Body of pancreas (tissue), 4 donors: Measurements from ENCODE around the gene LAX1. TPM values are rescaled to one million over a fixed set of nuclear protein-coding genes. Genes with fewer than 3 reads are reported as not detected.

ENCODE experiments used
- ATAC-seq: fragments of 150-250 bp; one replicate; pipeline ENCODE4 v1.9.1; 2016
- DNase-seq, 4 donors: peaks; one replicate each; pipeline ENCODE4 v3.0.0-alpha.2; 2019
- H3K27ac ChIP-seq, 4 donors: fragments of 200-600 bp; sonication (generic); 1 replicate in 3 of 4; 2 replicates in 1 of 4; pipeline versions ENCODE4 v1.5.1 to v1.6.1; 2016 to 2019; ENCODE audit warnings: mild to moderate bottlenecking in 1 of 4, mixed read lengths in 1 of 4, moderate library complexity in 1 of 4
- H3K27me3 ChIP-seq, 2 donors: fragments of 200-600 bp; sonication (generic); one replicate each; pipeline ENCODE4 v1.6.0; 2016; ENCODE audit warnings: mild to moderate bottlenecking in 1 of 2
- H3K36me3 ChIP-seq, 2 donors: fragments of 200-600 bp; sonication (generic); replicated peaks in 1 of 2; 2 replicates each; pipeline ENCODE4 v1.5.1; 2016; ENCODE audit warnings: low read depth in 2 of 2; ENCODE audit not compliant: insufficient read depth in 1 of 2
- H3K4me1 ChIP-seq: fragments of 200-600 bp; sonication (generic); one replicate; pipeline ENCODE4 v1.6.0; 2016
- H3K4me3 ChIP-seq, 2 donors: fragments of 200-600 bp; sonication (generic); 1 replicate in 1 of 2; 2 replicates in 1 of 2; pipeline ENCODE4 v1.5.1; 2016 to 2019
- H3K9me3 ChIP-seq, 3 donors: fragments of 200-600 bp; sonication (generic); 1 replicate in 2 of 3; 2 replicates in 1 of 3; pipeline ENCODE4 v1.5.1; 2016
- CTCF ChIP-seq, 7 experiments: fragments of 450-650 bp in 4 of 7; fragments of 200-600 bp in 3 of 7; sonication (generic) in 3 of 7; IDR thresholded peaks; one replicate each; pipeline ENCODE4 v1.5.1; 2016 to 2019; ENCODE audit warnings: antibody characterized with exemption in 7 of 7
- POLR2A ChIP-seq, 3 donors: fragments of 450-650 bp; IDR thresholded peaks; one replicate each; pipeline ENCODE4 v1.6.1; 2016; ENCODE audit warnings: antibody characterized with exemption in 3 of 3, mild to moderate bottlenecking in 2 of 3
- WGBS, 2 donors: methylation state at CpG; one replicate each; pipeline ENCODE4 v1.1.5; 2017; 5-methylcytosine and 5-hydroxymethylcytosine counted together
- intact Hi-C: fragments of 100-400 bp; cut with DNase I; formaldehyde crosslinking; loops from one replicate; pipeline ENCODE4 v1.15.1; 2023
- total RNA-seq, 2 donors: library from RNA; depleted of rRNA; stranded (reverse); fragments of >200 nt; gene quantifications; one replicate each; pipeline ENCODE4 v1.1.0, GENCODE V29; 2016

The LAX1 gene
- total RNA-seq, 2 donors from 2014 or later = under 0.01 TPM; not detected in 1

GRCh38 chr1:203794764-203795440, 29.9 kb downstream of the LAX1 start:
- Histone ChIP-seq H3K27ac (peak overlapping the region; percentile 93 to 98 (median 96)), H3K9me3 (no peaks in the 10 kb centered on the region), H3K27me3 (no peaks in the 10 kb centered on the region), H3K4me1 (peaks cover 40% of the 10 kb centered on the region), H3K36me3 (no peaks in the 10 kb centered on the region), H3K4me3 (no peak overlapping the region)
- intact Hi-C loops = no loop called here
- TF ChIP-seq CTCF (IDR thresholded peaks at IDR 0.05) (no peak), POLR2A (IDR thresholded peaks at IDR 0.05) (no peak)
- ATAC-seq (no peak), DNase-seq (no peak)
- WGBS, 2 donors = 75 to 76% methylated on average over 19 of the region's 19 CpGs

GRCh38 chr1:203795441-203796235, 30.7 kb downstream of the LAX1 start, which contains the start of the genes ZBED6 and ZC3H11A:
Gene ZBED6 (plus strand): TSS chr1:203795623. CDS start chr1:203797523, 1,900 bp downstream.
Gene ZC3H11A (plus strand): TSS chr1:203795623. CDS start chr1:203817071, 21,448 bp downstream.
- Histone ChIP-seq H3K4me3 (peak within 1 kb of the TSS; percentile 73 to 77), H3K4me1 (peaks cover 47% of the 10 kb centered on the region), H3K27ac (peak within 1 kb of the TSS; percentile 93 to 98 (median 96)), H3K27me3 (no peaks in the 10 kb centered on the region), H3K9me3 (no peaks in the 10 kb centered on the region), H3K36me3 (no peaks in the 10 kb centered on the region)
- ATAC-seq = peak; percentile 99
- TF ChIP-seq POLR2A (IDR thresholded peaks at IDR 0.05) = peak; percentile 48 to 89 (median 86)
- peak in 1 of 7 experiments; percentile 8 for TF ChIP-seq CTCF (IDR thresholded peaks at IDR 0.05)
- intact Hi-C loops = no loop called here
- WGBS, 2 donors = 1 to 2% methylated on average over 28 to 50 of the region's 59 CpGs
- peak; percentile 98 to 99 (median 99) for DNase-seq

- no peak for ATAC-seq
- DNase-seq = peak in 3 of 4 donors; percentile 19 to 26 (median 24)
- Histone ChIP-seq H3K27ac (peak overlapping the region; percentile 93 to 98 (median 96)), H3K9me3 (no peaks in the 10 kb centered on the region), H3K36me3 (no peaks in the 10 kb centered on the region), H3K4me3 (peak overlapping the region; percentile 73 to 77), H3K27me3 (no peaks in the 10 kb centered on the region), H3K4me1 (peaks cover 51% of the 10 kb centered on the region)
- intact Hi-C loops = no loop called here
- no peak for TF ChIP-seq POLR2A (IDR thresholded peaks at IDR 0.05)
- TF ChIP-seq CTCF (IDR thresholded peaks at IDR 0.05) = no peak
- 0 to 2% methylated on average over 12 of the region's 12 CpGs for WGBS, 2 donors
Measured at GRCh38 chr1:203796236-203796605, 31.2 kb downstream of the LAX1 start.

GRCh38 chr1:203797216-203797615, 32.2 kb downstream of the LAX1 start:
- H3K36me3 ChIP-seq = no peaks in the 10 kb centered on the region
- no peak overlapping the region for H3K27ac ChIP-seq
- intact Hi-C loops = no loop called here
- H3K4me3 ChIP-seq = no peak overlapping the region
- DNase-seq = no peak
- WGBS, 2 donors = 62 to 85% methylated on average over 2 of the region's 2 CpGs
- H3K9me3 ChIP-seq = no peaks in the 10 kb centered on the region
- TF ChIP-seq POLR2A (IDR thresholded peaks at IDR 0.05) = no peak
- TF ChIP-seq CTCF (IDR thresholded peaks at IDR 0.05) = no peak
- ATAC-seq = no peak
- H3K4me1 ChIP-seq = peaks cover 60% of the 10 kb centered on the region
- H3K27me3 ChIP-seq = no peaks in the 10 kb centered on the region
